ENCODE results near the gene LRRC32.

GRCh38 chr11:76626266-76626665, 44.3 kb downstream of the LRRC32 start:
- TF ChIP-seq POU6F1 (CRISPR knock-in tag; IDR thresholded peaks at IDR 0.05; ENCODE audit: borderline replicate concordance, low read depth), result no peak
- no peak for TF ChIP-seq RARB (CRISPR knock-in tag; IDR thresholded peaks at IDR 0.05)
- TF ChIP-seq ZNF565 (CRISPR knock-in tag; conservative IDR thresholded peaks at IDR 0.05; ENCODE audit: low read depth), result no peak
- no peak for TF ChIP-seq PPARA (CRISPR knock-in tag; IDR thresholded peaks at IDR 0.05; ENCODE audit: borderline replicate concordance)
- TF ChIP-seq, protein P1, sequence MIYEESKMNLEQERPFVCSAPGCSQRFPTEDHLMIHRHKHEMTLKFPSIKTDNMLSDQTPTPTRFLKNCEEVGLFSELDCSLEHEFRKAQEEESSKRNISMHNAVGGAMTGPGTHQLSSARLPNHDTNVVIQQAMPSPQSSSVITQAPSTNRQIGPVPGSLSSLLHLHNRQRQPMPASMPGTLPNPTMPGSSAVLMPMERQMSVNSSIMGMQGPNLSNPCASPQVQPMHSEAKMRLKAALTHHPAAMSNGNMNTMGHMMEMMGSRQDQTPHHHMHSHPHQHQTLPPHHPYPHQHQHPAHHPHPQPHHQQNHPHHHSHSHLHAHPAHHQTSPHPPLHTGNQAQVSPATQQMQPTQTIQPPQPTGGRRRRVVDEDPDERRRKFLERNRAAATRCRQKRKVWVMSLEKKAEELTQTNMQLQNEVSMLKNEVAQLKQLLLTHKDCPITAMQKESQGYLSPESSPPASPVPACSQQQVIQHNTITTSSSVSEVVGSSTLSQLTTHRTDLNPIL (CRISPR knock-in tag; IDR thresholded peaks at IDR 0.05; ENCODE audit: low read depth), result no peak
- no peak for TF ChIP-seq ZFP3 (CRISPR knock-in tag; IDR thresholded peaks at IDR 0.05)
- TF ChIP-seq ZNF70 (CRISPR knock-in tag; IDR thresholded peaks at IDR 0.05), result no peak
- TF ChIP-seq ZNF8 (CRISPR knock-in tag; IDR thresholded peaks at IDR 0.05), result no peak
- TF ChIP-seq ARNTL (CRISPR knock-in tag; IDR thresholded peaks at IDR 0.05; ENCODE audit: borderline replicate concordance, low read depth), result no peak
- TF ChIP-seq ZFP30 (CRISPR knock-in tag; IDR thresholded peaks at IDR 0.05), result no peak
- no peak for TF ChIP-seq ZC3H10 (CRISPR knock-in tag; IDR thresholded peaks at IDR 0.05)
- TF ChIP-seq TCF4 (CRISPR knock-in tag; IDR thresholded peaks at IDR 0.05; ENCODE audit: borderline replicate concordance), result no peak
- TF ChIP-seq SNAI2 (CRISPR knock-in tag; IDR thresholded peaks at IDR 0.05), result no peak
- no peak for TF ChIP-seq TOX (CRISPR knock-in tag; IDR thresholded peaks at IDR 0.05; ENCODE audit: borderline replicate concordance)

Data from SK-N-SH treated with all-trans-retinoic acid at 6 μM for 48 hours (cell line).